Retinal pigment epithelial cell (primary cell): ENCODE measurements around the gene TPD52L2.

ENCODE experiments used
- DNase-seq: peaks from one replicate; pipeline ENCODE4 v3.0.0-alpha.2; 2010; ENCODE audit warnings: low read depth
- H3K4me3 ChIP-seq: 2 replicates; pipeline ENCODE4 v1.5.1; 2011; ENCODE audit warnings: mild to moderate bottlenecking, low read length, control low read depth, moderate library complexity
- CTCF ChIP-seq: conservative IDR thresholded peaks from 2 replicates; pipeline ENCODE4 v1.5.1; 2011; ENCODE audit warnings: low read depth, low read length, control low read depth, inconsistent platforms

The TPD52L2 gene

DNA sequence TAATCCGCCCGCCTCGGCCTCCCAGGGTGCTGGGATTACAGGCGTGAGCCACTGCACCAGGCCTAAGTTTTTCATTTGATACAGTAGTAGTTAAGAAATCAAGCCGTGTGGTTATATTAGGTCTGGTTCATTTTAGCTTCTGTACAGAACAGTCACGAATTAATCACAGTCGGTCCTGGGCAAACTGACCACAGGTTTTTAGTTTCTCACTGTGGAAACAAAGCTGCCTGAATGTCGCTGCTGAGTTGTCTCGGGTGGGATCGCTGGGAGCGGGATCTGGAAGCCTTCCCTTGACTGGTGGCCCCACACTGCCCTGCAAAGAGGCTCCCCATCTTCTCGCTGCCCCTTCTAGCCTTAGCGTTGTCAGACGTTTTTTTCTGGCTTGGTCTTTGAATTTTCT lies 72.5 kb downstream of the TPD52L2 start:
- H3K4me3 ChIP-seq = no peak overlapping the region
- DNase-seq = no peak
- TF ChIP-seq CTCF = no peak

GRCh38 chr20:63939061-63939935 lies 74.2 kb downstream of the TPD52L2 start:
- H3K4me3 ChIP-seq = no peak overlapping the region
- no peak for TF ChIP-seq CTCF
- no peak for DNase-seq

GRCh38 chr20:63940071-63940471 lies 75.0 kb downstream of the TPD52L2 start:
- DNase-seq = no peak
- no peak overlapping the region for H3K4me3 ChIP-seq
- TF ChIP-seq CTCF = no peak

GRCh38 chr20:63940472-63941266 lies 75.6 kb downstream of the TPD52L2 start:
- TF ChIP-seq CTCF = no peak
- DNase-seq = no peak
- no peak overlapping the region for H3K4me3 ChIP-seq
